Breast epithelium (tissue), 3 donors: Measurements from ENCODE around the gene ARNT2.

Experiments used
- POLR2A ChIP-seq: fragments of 450-650 bp; IDR thresholded peaks from one replicate; pipeline ENCODE4 v1.6.1; 2016; ENCODE audit warnings: antibody characterized with exemption, mild to moderate bottlenecking, moderate library complexity
- POLR2AphosphoS5 ChIP-seq, 3 donors: sonication (generic); formaldehyde crosslinking; IDR thresholded peaks; one replicate each; pipeline ENCODE4 v1.6.1; 2017; ENCODE audit warnings: antibody characterized with exemption in 3 of 3

GRCh38 chr15:80404057-80404760, at the start of gene ARNT2:
- TF ChIP-seq POLR2AphosphoS5 (IDR thresholded peaks at IDR 0.05) (no peak), POLR2A (no peak)
